Measurements from ENCODE around the gene VWA8.

- TF ChIP-seq YY1 (tag by site-specific recombination; IDR thresholded peaks at IDR 0.05) (no peak), ZNF768 (tag by site-specific recombination; IDR thresholded peaks at IDR 0.05) (no peak), ZNF18 (tag by site-specific recombination; IDR thresholded peaks at IDR 0.05) (no peak), PBX3 (CRISPR knock-in tag; IDR thresholded peaks at IDR 0.05) (no peak)
Observed at GRCh38 chr13:41791056-41791455, 169.9 kb downstream of the VWA8 start.
